ENCODE data around the gene POU4F1.
"Not testable (repeated sequence)": the region's sequence is repeated elsewhere in the genome, so short reads cannot be mapped to it uniquely, and the experiment has no call there.

Gene POU4F1

GRCh38 chr13:78603240-78603957 lies at the start of gene POU4F1:
Gene POU4F1, minus strand, starts transcription at chr13:78603552. Its CDS starts 226 bp downstream, at chr13:78603326.
- Histone ChIP-seq H2AFZ (peak within 1 kb of the TSS; percentile 38), H3K9ac (no peak within 1 kb of the TSS), H3K36me3 (ENCODE audit: control insufficient read depth, insufficient read depth, low read length) (no peaks in the 10 kb centered on the region), H3K4me3 (ENCODE audit: low read depth, low read length) (no peak within 1 kb of the TSS), H3K79me2 (no peaks in the 10 kb centered on the region), H3K4me2 (ENCODE audit: low read length) (no peak within 1 kb of the TSS), H3K4me1 (peaks cover 2% of the 10 kb centered on the region), H3K27me3 (ENCODE audit: control insufficient read depth, insufficient read depth, low read length) (peaks cover 41% of the 10 kb centered on the region), H3K9me3 (ENCODE audit: control insufficient read depth, low read length) (no peaks in the 10 kb centered on the region), H3K27ac (no peak within 1 kb of the TSS)
- TF ChIP-seq CTCF (IDR thresholded peaks at IDR 0.05) = no peak

- no peak overlapping the region for H3K4me2 ChIP-seq (ENCODE audit: low read length)
- peaks cover 11% of the 10 kb centered on the region for H3K79me2 ChIP-seq
- no peak for TF ChIP-seq CTCF (IDR thresholded peaks at IDR 0.05)
- H3K9ac ChIP-seq = no peak overlapping the region
- no peaks in the 10 kb centered on the region for H3K9me3 ChIP-seq (ENCODE audit: control insufficient read depth, low read length)
- H3K36me3 ChIP-seq (ENCODE audit: control insufficient read depth, insufficient read depth, low read length) = no peaks in the 10 kb centered on the region
- no peak overlapping the region for H3K27ac ChIP-seq
- H3K27me3 ChIP-seq (ENCODE audit: control insufficient read depth, insufficient read depth, low read length) = no peaks in the 10 kb centered on the region
- H3K4me3 ChIP-seq (ENCODE audit: low read depth, low read length) = no peak overlapping the region
- H2AFZ ChIP-seq = no peak overlapping the region
- no peaks in the 10 kb centered on the region for H3K4me1 ChIP-seq
Measured at GRCh38 chr13:78652651-78653050, 49.3 kb upstream of the POU4F1 start.

GRCh38 chr13:78650717-78651083 lies 47.3 kb upstream of the POU4F1 start:
- no peaks in the 10 kb centered on the region for H3K4me1 ChIP-seq
- no peak overlapping the region for H3K4me2 ChIP-seq (ENCODE audit: low read length)
- no peaks in the 10 kb centered on the region for H3K9me3 ChIP-seq (ENCODE audit: control insufficient read depth, low read length)
- H3K36me3 ChIP-seq (ENCODE audit: control insufficient read depth, insufficient read depth, low read length) = no peaks in the 10 kb centered on the region
- no peak overlapping the region for H3K4me3 ChIP-seq (ENCODE audit: low read depth, low read length)
- H3K27me3 ChIP-seq (ENCODE audit: control insufficient read depth, insufficient read depth, low read length) = no peaks in the 10 kb centered on the region
- H3K27ac ChIP-seq = no peak overlapping the region
- H3K79me2 ChIP-seq = peaks cover 11% of the 10 kb centered on the region
- no peak overlapping the region for H3K9ac ChIP-seq
- no peak overlapping the region for H2AFZ ChIP-seq
- TF ChIP-seq CTCF (IDR thresholded peaks at IDR 0.05) = no peak

- Histone ChIP-seq H3K9me3 (ENCODE audit: control insufficient read depth, low read length) (no peaks in the 10 kb centered on the region), H3K4me2 (ENCODE audit: low read length) (no peak overlapping the region), H3K36me3 (ENCODE audit: control insufficient read depth, insufficient read depth, low read length) (no peaks in the 10 kb centered on the region), H3K4me3 (ENCODE audit: low read depth, low read length) (no peak overlapping the region), H3K79me2 (peaks cover 8% of the 10 kb centered on the region), H3K27me3 (ENCODE audit: control insufficient read depth, insufficient read depth, low read length) (no peaks in the 10 kb centered on the region), H2AFZ (no peak overlapping the region), H3K9ac (no peak overlapping the region), H3K4me1 (no peaks in the 10 kb centered on the region), H3K27ac (no peak overlapping the region)
- TF ChIP-seq CTCF (IDR thresholded peaks at IDR 0.05) = no peak
Measured at GRCh38 chr13:78649997-78650716, 46.8 kb upstream of the POU4F1 start.

GRCh38 chr13:78647109-78647678 lies 43.8 kb upstream of the POU4F1 start:
- H3K27ac ChIP-seq; H3K4me3 ChIP-seq (ENCODE audit: low read depth, low read length): not testable (repeated sequence)

More at GRCh38 chr13:78647109-78647678, 43.8 kb upstream of the POU4F1 start:
- not testable (repeated sequence) for H2AFZ ChIP-seq; H3K79me2 ChIP-seq; H3K9me3 ChIP-seq (ENCODE audit: control insufficient read depth, low read length); H3K4me2 ChIP-seq (ENCODE audit: low read length); H3K36me3 ChIP-seq (ENCODE audit: control insufficient read depth, insufficient read depth, low read length); H3K4me1 ChIP-seq; H3K27me3 ChIP-seq (ENCODE audit: control insufficient read depth, insufficient read depth, low read length); H3K9ac ChIP-seq

Measured in parathyroid adenoma (tissue), 2 donors.